Stimulated activated memory B cell treated with anti-CD40 and anti-IgM and Interleukin-4, amounts not matched to agents 10 μg/mL and 1 μg/mL and 100 μg/mL, for 72 hours (primary cell): Measurements from ENCODE around the gene CRKL.
"Not testable (repeated sequence)": the region's sequence is repeated elsewhere in the genome, so short reads cannot be mapped to it uniquely, and the experiment has no call there.

Experiments
- ATAC-seq: fragments of 150-1000 bp; cut with Tn5 transposase; 2 replicates; pipeline ENCODE4 v1.10.0; 2021
- H3K27ac Mint-ChIP-seq: one replicate; pipeline ENCODE4 v1.8.0; 2022; ENCODE audit warnings: mild to moderate bottlenecking, mixed read lengths
- H3K27me3 Mint-ChIP-seq: one replicate; pipeline ENCODE4 v1.8.0; 2022; ENCODE audit warnings: mixed read lengths
- H3K36me3 Mint-ChIP-seq: one replicate; pipeline ENCODE4 v1.8.0; 2022; ENCODE audit warnings: mixed read lengths
- H3K4me1 Mint-ChIP-seq: one replicate; pipeline ENCODE4 v1.8.0; 2022; ENCODE audit warnings: mixed read lengths
- H3K4me3 Mint-ChIP-seq: one replicate; pipeline ENCODE4 v1.8.0; 2022; ENCODE audit warnings: mild to moderate bottlenecking, moderate library complexity, mixed read lengths
- H3K9me3 Mint-ChIP-seq: one replicate; pipeline ENCODE4 v1.8.0; 2022; ENCODE audit warnings: mixed read lengths

Gene CRKL

DNA sequence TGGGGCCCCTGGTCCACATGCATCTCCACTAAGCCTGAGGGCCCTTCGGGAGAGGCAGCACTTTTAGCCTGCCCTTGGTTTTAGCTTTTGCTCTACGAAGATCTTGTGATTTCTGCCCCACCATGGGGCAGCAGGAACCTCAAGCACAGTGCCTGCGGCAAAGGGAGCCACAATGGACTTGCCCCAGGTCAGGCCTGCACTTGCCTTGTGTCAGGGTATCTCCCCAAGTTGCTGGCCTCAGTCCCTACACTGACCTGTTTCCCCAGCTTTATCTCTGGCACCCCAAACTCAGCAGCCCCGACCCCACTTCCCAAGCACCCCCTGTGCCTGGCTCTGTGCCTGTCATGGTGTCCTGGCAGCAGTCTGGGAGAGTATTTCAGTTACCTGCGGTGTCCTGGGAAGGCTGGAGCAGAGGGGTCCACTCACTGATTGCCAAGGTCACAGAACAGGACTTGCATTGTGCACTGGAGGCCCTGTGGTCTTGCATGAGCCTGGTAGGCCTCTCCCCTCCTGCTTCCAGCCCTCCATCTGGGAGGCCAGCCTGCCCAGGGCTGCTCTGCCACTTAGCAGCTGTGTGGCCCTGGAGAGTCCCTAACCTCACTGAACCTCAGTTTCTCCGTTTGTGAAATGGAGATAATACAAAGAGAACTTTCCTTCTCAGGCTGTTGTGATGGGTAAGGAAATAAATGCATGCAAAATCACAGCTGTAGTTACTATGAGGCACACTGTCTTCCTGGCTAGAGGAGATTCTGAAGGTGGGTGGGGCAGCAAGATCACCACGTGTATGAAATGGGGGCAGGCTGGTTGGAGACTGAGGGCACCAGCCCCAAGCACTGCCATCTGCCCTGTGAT, 46.2 kb downstream of the CRKL start:
- Mint-ChIP-seq H3K36me3 (no peaks in the 10 kb centered on the region), H3K4me1 (peaks cover 52% of the 10 kb centered on the region), H3K27me3 (peaks cover 3% of the 10 kb centered on the region), H3K4me3 (no peak overlapping the region), H3K9me3 (no peaks in the 10 kb centered on the region), H3K27ac (no peak overlapping the region)
- ATAC-seq: no peak

DNA sequence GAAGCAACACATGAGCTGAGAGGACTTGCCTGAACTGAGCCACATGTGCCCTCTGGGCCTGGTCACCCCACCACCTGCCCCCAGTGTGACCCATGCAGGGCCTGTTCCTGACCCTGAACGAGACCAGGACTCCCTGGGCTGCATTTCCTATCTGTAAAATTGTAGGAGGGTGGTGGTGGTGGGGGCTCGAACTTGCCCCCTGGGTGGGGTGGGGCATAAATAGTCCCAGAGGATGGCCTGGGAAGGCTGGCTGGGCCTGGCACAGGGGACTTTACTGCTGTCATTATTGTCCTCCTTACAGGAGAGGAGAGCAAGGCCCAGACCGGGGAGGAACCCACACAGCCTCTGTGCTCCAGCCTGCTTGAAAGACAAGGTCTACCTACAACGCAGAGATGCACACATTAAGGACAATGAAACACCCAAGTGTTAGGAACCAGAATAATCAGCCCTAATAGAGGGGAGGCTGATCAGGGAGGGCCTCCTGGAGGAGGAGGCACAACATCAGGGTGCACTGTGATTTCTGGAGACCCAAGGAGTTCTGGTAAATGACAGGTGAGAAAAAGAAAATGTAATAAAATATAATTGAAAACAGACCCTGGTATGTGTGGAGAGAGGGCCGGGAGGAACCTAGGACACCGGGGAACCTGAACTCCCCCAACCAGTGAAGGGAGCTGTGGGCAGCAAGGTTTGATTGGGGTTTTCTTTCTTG, 47.0 kb downstream of the CRKL start:
- Mint-ChIP-seq H3K36me3 (no peaks in the 10 kb centered on the region), H3K4me1 (peaks cover 59% of the 10 kb centered on the region), H3K27ac (no peak overlapping the region), H3K4me3 (peak overlapping the region; percentile 76), H3K27me3 (no peaks in the 10 kb centered on the region), H3K9me3 (no peaks in the 10 kb centered on the region)
- ATAC-seq: no peak

DNA sequence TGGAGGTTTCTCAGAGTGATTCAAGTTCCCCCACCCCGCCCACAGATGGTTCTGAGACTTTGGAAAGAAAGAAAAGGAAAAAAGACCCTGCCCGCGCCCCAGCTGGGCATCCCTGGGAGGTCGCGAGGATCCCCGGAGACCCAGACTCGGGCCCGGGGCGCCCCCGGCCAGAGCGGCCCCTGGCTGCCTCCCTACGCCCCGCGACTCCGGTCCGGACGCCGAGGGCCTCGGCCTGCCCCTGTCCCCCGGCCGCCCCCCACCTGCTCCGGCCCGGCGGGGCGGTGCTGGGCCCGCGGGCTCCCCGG, 47.5 kb downstream of the CRKL start:
- ATAC-seq: peak; percentile 10
- Mint-ChIP-seq H3K36me3 (no peaks in the 10 kb centered on the region), H3K4me1 (peaks cover 64% of the 10 kb centered on the region), H3K4me3 (peak overlapping the region; percentile 76), H3K27me3 (no peaks in the 10 kb centered on the region), H3K27ac (no peak overlapping the region), H3K9me3 (no peaks in the 10 kb centered on the region)

DNA sequence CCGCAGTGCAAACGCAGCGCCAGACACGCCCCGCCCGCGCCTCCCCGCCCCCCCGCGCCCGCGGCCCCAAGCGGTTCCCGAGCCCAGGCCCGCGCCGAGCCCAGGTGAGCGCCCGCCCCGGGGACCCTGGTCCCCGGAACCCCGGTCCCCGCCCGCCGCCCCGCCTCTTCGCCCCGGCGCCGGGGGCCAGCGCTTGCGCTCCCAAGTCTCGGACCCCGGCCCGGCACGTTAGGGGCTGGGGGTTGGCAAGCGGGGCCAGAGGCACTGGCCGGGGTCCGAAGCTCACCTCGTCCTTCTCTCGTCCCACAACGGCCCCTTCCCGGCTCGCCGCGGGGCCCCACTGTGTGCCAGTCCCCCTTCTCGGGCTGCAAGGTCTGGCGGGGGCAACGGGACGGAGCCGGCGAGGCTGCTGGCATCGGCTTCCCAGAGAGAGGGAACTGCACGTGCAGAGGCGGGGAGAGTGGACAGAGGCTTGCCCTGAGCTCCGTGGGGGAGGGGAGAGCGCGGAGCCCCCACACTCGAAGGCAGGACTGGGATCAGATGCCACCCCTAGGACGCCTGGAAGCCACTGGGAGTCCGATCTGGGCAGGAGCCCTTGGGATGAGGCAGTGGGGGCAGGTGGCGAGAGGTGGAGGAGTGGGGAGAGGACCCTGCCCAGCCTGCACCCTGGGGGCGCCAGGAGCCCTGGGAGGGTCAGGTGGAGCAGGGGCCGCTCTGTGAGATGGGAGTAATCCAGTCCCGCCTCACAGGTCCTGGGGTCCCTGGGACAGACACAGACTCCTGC, 48.1 kb downstream of the CRKL start:
- no peaks in the 10 kb centered on the region for H3K9me3 Mint-ChIP-seq
- ATAC-seq: peak; percentile 9
- peak overlapping the region; percentile 68 for H3K4me3 Mint-ChIP-seq
- H3K4me1 Mint-ChIP-seq: peaks cover 64% of the 10 kb centered on the region
- peak overlapping the region; percentile 30 for H3K27ac Mint-ChIP-seq
- no peaks in the 10 kb centered on the region for H3K36me3 Mint-ChIP-seq
- no peaks in the 10 kb centered on the region for H3K27me3 Mint-ChIP-seq

DNA sequence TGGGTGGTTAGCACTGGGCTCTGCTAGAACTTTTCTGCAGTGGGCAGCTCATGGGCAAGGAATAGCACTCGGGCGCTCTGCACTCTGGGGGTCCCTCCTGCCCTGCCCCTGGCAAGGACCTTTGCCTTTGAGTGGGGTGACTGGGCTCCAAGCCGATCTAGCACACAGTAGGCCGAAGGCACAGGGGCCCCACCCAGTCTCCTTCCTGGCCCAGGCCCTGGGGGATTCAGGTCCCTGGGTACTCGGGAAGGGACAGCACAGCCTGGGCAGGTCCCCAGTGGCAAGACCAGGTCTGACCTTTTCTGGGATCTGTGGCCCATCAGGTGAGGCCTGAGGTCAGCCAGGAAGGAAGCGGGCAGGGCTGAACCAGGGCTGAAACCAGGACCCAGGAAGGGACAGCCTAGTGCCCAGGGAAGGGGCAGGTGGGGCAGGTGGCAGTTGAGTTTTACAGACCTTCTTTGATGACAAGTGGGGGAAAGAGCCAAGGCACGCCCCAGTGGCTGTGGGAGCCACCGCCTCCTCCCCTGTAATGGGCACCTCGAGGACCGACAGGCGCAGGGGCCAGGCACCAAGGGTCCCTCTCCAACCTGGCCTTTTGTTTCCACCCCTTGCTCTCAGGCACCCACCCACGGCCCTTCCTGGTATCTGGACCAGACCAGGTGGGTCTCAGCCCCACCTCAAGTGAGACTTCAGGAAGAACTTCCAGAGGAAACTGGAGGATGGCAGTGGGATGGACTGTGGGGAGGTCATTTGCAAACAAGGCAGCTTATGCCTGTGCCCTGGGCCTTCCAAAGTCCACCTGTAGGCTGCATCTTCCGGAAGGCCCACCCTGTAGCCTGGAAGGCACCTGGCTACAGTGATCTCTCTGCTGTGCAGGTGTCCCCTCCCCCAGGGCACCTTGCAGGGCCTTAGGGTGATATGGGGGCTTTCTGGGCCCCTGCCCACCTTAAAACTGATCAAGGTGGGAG, 49.0 kb downstream of the CRKL start:
- Mint-ChIP-seq H3K4me3 (peak overlapping the region; percentile 68), H3K27ac (peak overlapping the region; percentile 30), H3K27me3 (no peaks in the 10 kb centered on the region), H3K4me1 (peaks cover 66% of the 10 kb centered on the region), H3K36me3 (no peaks in the 10 kb centered on the region), H3K9me3 (no peaks in the 10 kb centered on the region)
- ATAC-seq: no peak

DNA sequence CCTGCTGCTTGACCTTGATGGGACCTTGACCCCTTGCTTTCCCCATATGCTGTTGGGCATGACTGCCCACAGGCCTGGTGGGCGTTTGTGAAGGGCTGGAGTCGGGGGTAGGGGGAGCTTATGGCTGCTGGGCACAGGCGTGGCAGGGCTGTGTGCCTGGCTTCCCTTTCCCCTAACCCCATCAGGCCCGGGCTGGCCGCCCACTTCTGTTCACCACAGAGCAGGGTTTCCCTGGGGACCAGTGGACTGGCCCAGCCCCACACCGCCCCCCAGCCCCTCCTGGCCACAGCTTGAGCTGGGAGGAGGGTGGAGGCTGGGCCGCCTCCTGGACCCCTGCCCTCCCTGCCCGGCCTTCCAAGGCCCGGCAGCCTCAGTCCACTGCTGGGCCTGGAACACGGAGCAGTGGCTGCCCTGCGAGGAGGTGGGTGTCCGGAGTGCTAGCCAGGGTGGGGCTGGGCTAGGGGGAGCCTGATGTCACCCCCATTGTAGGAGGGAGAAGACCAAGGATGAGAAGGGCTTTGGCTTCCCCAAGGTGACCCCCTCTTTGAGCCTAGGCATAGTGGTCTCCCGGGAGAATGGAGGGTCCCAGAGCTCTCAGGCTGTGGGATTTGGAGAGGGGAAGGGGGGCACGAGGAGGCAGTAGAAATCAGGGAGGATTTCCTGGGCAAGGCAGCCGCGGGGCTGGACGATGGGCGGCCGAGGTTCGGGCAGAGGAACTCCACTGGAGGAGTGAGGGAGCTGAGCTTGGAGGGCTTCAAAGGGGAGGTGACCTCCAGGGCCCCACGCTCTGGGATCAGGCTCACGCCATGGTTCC, 49.9 kb downstream of the CRKL start, which contains the start of gene AIFM3:
Gene AIFM3 (plus strand): TSS at position 373 of the 814 bp plus-strand sequence. CDS start 690 bp downstream, outside the sequence.
- Mint-ChIP-seq H3K36me3 (no peaks in the 10 kb centered on the region), H3K9me3 (no peaks in the 10 kb centered on the region), H3K27me3 (no peaks in the 10 kb centered on the region), H3K4me3 (no peak within 1 kb of the TSS), H3K27ac (peak within 1 kb of the TSS; percentile 72), H3K4me1 (peaks cover 67% of the 10 kb centered on the region)
- peak; percentile 14 for ATAC-seq

DNA sequence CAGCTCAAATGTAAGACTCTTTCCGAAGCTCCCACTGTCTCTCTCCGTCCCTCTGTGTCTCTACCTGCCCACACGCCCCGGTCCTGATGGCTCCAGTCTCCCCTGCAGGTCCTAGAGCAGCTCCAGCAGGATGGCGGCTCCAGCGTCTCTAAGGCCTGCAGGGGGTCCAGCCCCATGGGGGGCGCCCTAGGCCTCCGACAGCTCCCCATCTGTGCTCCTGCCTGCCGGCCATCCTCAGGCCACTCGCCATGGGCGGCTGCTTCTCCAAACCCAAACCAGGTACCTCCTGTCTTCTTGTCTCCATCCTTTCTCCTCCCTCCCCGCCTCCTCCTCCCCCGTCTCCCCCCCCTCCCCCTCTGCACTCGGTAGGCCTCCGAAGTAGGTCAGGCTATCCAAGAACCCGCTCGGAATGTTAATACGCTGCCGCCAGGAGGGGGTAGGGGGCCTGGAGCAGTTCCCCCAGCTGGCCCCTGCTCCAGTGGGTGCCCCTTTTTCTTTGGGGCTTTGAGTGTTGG, 50.5 kb downstream of the CRKL start:
- Mint-ChIP-seq H3K4me3 (no peak overlapping the region), H3K27me3 (no peaks in the 10 kb centered on the region), H3K27ac (peak overlapping the region; percentile 72), H3K9me3 (no peaks in the 10 kb centered on the region), H3K4me1 (peaks cover 68% of the 10 kb centered on the region), H3K36me3 (no peaks in the 10 kb centered on the region)
- ATAC-seq: no peak

DNA sequence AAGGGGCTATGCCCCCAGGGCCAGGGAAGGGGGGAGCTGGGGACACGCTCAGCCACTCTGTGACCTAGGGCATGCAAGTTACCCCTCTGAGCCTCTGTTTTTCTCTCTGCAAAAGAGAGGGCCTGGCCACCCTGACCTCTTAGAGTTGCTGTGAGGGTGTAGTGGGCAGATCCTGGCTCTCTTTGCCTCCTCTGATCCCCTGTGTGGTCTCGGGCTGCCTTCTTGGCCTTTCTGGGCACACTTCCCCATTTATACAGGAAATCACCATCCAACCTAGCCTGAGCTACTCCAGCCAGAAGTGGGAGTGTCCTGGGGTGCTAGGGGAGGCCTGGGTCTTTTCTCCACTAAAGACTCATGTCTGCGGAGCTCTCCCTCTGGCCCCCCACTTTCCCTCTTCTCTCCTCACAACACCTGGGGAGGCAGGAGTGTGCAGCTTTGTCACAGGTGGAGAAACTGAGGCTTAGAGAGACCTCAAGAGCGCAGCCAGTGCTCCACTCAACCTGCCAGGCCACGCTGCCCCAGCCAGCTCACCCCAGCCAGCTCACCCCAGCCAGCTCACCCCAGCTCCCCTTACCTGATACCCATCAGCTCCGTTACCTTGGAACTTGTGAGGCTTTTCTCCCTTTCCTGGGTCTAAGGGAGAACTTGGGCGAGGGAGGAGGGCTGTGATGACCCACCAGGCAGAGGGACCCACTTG, 51.2 kb downstream of the CRKL start:
- Mint-ChIP-seq H3K36me3 (no peaks in the 10 kb centered on the region), H3K4me1 (peaks cover 70% of the 10 kb centered on the region), H3K27me3 (no peaks in the 10 kb centered on the region), H3K9me3 (no peaks in the 10 kb centered on the region), H3K27ac (peak overlapping the region; percentile 72), H3K4me3 (no peak overlapping the region)
- ATAC-seq: peak; percentile 60

DNA sequence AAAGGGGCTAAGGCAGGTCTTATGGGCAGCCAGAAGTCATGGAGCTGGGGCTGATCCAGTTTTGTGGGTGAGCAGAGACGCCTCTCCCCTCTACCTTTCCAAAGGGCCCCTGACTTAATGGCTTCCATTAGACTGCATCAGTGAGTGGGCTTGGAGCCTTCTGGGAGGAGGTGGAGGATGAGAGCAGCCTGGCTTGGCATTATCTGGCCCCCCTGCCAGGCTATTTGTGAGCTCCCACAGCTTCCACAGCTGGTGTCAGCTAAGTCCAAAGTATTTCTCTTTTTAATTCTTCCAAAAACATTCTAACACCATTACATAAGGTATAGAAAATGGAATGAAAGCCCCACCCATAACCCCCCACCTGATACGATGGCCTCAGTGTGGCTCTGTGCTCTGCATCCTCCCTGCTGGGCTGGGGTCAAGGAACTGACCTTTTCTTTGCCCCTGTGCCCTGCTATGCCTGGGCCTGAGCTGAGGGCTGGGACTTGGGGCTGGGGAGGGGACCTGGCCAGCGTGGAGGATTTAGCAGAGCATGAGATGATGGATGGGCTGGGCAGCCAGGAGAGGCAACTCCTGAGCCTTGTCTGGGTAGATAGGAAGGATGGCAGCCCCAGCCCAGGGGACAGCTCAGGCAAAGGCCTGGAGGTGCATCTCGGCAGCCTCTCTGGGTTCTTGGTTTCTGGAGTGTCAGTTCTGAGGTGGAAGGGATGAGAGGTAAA, 53.9 kb downstream of the CRKL start:
- Mint-ChIP-seq H3K36me3 (no peaks in the 10 kb centered on the region), H3K4me3 (no peak overlapping the region), H3K27me3 (no peaks in the 10 kb centered on the region), H3K9me3 (no peaks in the 10 kb centered on the region), H3K27ac (no peak overlapping the region), H3K4me1 (peaks cover 48% of the 10 kb centered on the region)
- no peak for ATAC-seq

DNA sequence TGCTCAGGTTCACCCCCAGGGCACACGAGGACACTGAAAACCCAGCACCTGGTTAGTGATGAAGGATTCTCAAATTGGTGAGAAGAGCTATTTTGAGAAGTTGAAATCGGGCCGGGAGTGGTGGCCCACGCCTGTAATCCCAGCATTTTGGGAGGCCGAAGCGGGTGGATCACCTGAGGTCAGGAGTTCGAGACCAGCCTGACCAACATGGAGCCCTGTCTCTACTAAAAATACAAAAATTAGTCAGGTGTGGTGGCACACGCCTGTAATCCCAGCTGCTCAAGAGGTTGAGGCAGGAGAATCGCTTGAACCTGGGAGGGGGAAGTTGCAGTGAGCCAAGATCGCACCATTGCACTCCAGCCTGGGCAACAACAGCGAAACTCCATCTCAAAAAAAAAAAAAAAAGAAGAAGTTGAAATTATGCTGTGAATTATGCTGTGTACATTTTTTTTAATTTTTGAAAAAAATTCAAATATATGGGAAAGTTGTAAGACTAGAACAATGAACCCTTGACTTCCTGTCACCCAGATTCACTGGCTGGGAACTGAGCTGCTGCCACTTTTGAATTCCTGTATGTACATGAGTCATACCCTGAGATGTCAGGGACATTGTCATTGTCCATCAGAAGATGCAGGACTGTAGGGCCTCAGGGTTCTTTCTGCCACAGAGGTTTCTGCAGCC, 54.9 kb downstream of the CRKL start:
- ATAC-seq, H3K9me3 Mint-ChIP-seq, H3K27ac Mint-ChIP-seq, H3K4me3 Mint-ChIP-seq, H3K36me3 Mint-ChIP-seq, H3K27me3 Mint-ChIP-seq: not testable (repeated sequence)
- peaks cover 41% of the 10 kb centered on the region for H3K4me1 Mint-ChIP-seq

DNA sequence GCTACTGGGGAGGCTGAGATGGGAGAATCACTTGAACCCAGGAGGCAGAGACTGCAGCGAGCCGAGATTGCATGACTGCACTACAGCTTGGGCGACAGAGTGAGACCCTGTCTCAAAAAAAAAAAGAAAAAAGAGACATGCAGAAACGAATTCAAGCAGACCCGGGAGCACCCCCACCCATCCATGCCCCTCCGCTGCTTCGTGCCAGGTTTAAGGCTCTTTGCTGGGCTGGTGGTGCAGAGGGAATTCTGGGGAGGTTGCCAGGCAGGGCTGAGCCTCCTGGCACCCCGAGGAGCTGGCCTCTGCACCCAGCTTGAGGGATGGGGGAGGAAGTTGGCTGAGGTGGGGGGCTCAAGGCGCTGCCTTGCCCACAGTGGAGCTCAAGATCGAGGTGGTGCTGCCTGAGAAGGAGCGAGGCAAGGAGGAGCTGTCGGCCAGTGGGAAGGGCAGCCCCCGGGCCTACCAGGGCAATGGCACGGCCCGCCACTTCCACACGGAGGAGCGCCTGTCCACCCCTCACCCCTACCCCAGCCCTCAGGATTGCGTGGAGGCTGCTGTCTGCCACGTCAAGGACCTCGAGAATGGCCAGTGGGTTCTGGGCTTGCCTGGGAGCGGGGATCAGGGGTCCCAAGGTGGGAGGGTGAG, 55.8 kb downstream of the CRKL start:
- Mint-ChIP-seq H3K9me3 (no peaks in the 10 kb centered on the region), H3K36me3 (no peaks in the 10 kb centered on the region), H3K27me3 (no peaks in the 10 kb centered on the region), H3K4me1 (peaks cover 32% of the 10 kb centered on the region), H3K27ac (no peak overlapping the region), H3K4me3 (no peak overlapping the region)
- ATAC-seq: no peak
